Fibroblast of gingiva (primary cell): ENCODE data around the gene CCDC195.
"Not testable (repeated sequence)": the region's sequence is repeated elsewhere in the genome, so short reads cannot be mapped to it uniquely, and the experiment has no call there.

ENCODE experiments used
- DNase-seq: peaks from one replicate; pipeline ENCODE4 v3.0.0-alpha.2; 2011; ENCODE audit warnings: low read depth

CCDC195 gene

GRCh38 chr2:224690868-224691267 is 25.3 kb downstream of the CCDC195 start:
- no peak for DNase-seq

GRCh38 chr2:224689539-224689938 is 26.6 kb downstream of the CCDC195 start:
- DNase-seq: no peak

GRCh38 chr2:224688997-224689396 is 27.2 kb downstream of the CCDC195 start:
- no peak for DNase-seq

GRCh38 chr2:224687156-224687555 is 29.0 kb downstream of the CCDC195 start:
- DNase-seq: no peak

GRCh38 chr2:224685121-224685520 is 31.0 kb downstream of the CCDC195 start:
- DNase-seq: no peak

GRCh38 chr2:224682134-224682533 is 34.0 kb downstream of the CCDC195 start:
- DNase-seq: no peak

GRCh38 chr2:224671731-224672130 is 44.4 kb downstream of the CCDC195 start:
- no peak for DNase-seq

- DNase-seq: no peak
Measured at GRCh38 chr2:224670203-224670602, 46.0 kb downstream of the CCDC195 start.

GRCh38 chr2:224669449-224669848 is 46.7 kb downstream of the CCDC195 start:
- DNase-seq: no peak

- DNase-seq: no peak
Measured at GRCh38 chr2:224668123-224668909, 47.8 kb downstream of the CCDC195 start.

- no peak for DNase-seq
Measured at GRCh38 chr2:224666951-224667553, 49.1 kb downstream of the CCDC195 start.

GRCh38 chr2:224663322-224663721 is 52.8 kb downstream of the CCDC195 start:
- DNase-seq: not testable (repeated sequence)

GRCh38 chr2:224661708-224662107 is 54.5 kb downstream of the CCDC195 start:
- DNase-seq: not testable (repeated sequence)

- DNase-seq: no peak
Measured at GRCh38 chr2:224659714-224660113, 56.5 kb downstream of the CCDC195 start.

- DNase-seq: peak; percentile 88
Measured at GRCh38 chr2:224658780-224659405, 57.3 kb downstream of the CCDC195 start.

GRCh38 chr2:224657349-224657748 is 58.8 kb downstream of the CCDC195 start:
- DNase-seq: no peak

- DNase-seq: no peak
Measured at GRCh38 chr2:224655006-224655537, 61.1 kb downstream of the CCDC195 start.
